Stimulated activated naive CD8-positive, alpha-beta T cell treated with anti-CD3 and anti-CD28 coated beads, Interleukin-15, Interleukin-2, amounts not matched to agents 100 U/mL and 50 U/mL, for 24 hours (primary cell): Measurements from ENCODE around the gene DNAH1.

Experiments used
- ATAC-seq: fragments of 150-1000 bp; cut with Tn5 transposase; one replicate; pipeline ENCODE4 v1.10.0; 2021
- DNase-seq: peaks from one replicate; pipeline ENCODE4 v3.0.0; 2021

DNAH1 gene

GRCh38 chr3:52404391-52404790 is 88.3 kb downstream of the DNAH1 start:
- no peak for DNase-seq
- no peak for ATAC-seq

DNA sequence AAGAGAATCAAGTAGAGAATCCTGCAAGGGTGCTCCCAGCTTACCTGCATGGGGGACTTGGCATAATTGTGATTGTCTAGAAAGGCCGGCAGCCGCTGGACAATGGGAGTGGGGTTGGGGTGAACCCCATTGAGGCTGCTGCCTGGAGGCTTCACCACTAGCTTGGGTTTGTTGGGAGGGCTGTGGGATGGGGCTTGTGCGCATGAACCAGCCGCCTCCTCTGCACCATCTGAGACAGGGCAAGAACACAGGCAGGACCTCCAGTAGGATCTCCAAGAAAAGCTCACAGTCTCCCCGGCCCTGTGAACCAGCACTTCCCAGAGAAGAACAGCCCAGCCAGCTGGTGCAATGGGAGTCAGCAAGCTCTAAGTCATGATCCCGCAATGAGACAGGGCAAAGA is 88.9 kb downstream of the DNAH1 start:
- DNase-seq (no peak), ATAC-seq (no peak)

GRCh38 chr3:52405601-52406110 is 89.5 kb downstream of the DNAH1 start:
- ATAC-seq (no peak), DNase-seq (no peak)

- ATAC-seq (no peak), DNase-seq (no peak)
Measured at GRCh38 chr3:52406231-52406661, 90.1 kb downstream of the DNAH1 start.

GRCh38 chr3:52406791-52407510 is 90.8 kb downstream of the DNAH1 start:
- ATAC-seq = no peak
- no peak for DNase-seq

- ATAC-seq (no peak), DNase-seq (no peak)
Measured at GRCh38 chr3:52407779-52408178, 91.7 kb downstream of the DNAH1 start.

GRCh38 chr3:52408466-52408865 is 92.3 kb downstream of the DNAH1 start:
- no peak for ATAC-seq

GRCh38 chr3:52415800-52416199 is 99.7 kb downstream of the DNAH1 start:
- no peak for DNase-seq
- ATAC-seq = no peak

More at GRCh38 chr3:52408466-52408865, 92.3 kb downstream of the DNAH1 start:
- no peak for DNase-seq

- no peak for ATAC-seq
- DNase-seq = no peak
Measured at GRCh38 chr3:52420388-52420787, 104.3 kb downstream of the DNAH1 start.

GRCh38 chr3:52422669-52423068 is 106.5 kb downstream of the DNAH1 start:
- DNase-seq (no peak), ATAC-seq (no peak)

- ATAC-seq (no peak), DNase-seq (no peak)
Measured at GRCh38 chr3:52423173-52423572, 107.1 kb downstream of the DNAH1 start.

- ATAC-seq = peak; percentile 84
Measured at GRCh38 chr3:52428151-52429005, 112.3 kb downstream of the DNAH1 start.

DNA sequence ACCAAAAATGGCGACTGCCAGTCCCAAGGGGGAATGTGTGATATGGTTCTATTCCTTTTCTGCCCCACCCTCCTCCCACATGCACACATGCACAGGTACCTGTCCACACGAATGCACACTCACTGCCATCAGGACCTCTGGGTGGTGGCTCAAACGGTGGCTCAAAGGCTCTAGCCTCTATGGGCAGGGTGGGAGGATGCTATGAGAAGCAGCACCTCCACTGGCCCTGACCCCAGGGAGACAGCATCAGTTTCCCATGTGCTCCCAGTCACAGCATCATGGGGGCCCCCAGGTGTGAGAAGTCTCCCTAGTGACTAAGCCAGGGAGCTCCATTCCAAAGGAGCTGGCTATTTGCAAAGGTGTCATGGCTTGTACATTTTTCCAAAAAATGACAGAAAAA is 112.9 kb downstream of the DNAH1 start:
- ATAC-seq = no peak

More at GRCh38 chr3:52428151-52429005, 112.3 kb downstream of the DNAH1 start:
- DNase-seq = no peak

DNA sequence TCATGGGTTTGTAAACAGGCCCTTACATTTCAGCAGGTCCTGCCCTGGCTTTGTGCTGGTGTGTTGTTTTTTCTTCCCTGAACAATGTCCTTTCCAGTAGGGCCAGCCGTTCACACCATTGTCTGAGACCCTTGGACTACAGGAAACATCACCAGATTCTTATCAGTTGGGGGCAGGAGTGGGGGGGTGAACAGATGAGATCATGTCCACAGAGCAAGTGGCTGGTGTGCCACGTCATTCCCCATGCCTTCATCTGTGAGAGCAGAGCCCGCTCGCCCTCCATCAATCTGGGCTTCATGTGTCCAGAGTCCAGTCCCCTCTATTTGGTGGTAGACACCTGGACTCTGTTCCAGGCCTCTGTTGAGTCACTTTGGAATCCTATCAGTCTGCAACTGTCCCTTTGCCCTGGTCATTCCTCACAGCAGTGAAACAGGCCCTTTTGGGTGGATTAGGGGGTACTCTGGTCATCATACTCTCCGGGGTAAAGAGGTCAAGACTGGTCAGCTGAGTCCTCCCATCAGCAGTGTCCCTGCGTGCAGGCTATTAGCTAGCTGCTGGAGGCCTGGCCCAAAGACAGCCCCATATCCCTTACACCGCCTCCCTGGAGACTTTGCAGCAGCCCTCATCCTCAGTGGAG is 113.8 kb downstream of the DNAH1 start:
- DNase-seq = no peak

More for the DNA sequence above, 112.9 kb downstream of the DNAH1 start:
- DNase-seq = no peak

GRCh38 chr3:52430416-52430810 is 114.3 kb downstream of the DNAH1 start:
- no peak for DNase-seq

More for the DNA sequence above, 113.8 kb downstream of the DNAH1 start:
- no peak for ATAC-seq

DNA sequence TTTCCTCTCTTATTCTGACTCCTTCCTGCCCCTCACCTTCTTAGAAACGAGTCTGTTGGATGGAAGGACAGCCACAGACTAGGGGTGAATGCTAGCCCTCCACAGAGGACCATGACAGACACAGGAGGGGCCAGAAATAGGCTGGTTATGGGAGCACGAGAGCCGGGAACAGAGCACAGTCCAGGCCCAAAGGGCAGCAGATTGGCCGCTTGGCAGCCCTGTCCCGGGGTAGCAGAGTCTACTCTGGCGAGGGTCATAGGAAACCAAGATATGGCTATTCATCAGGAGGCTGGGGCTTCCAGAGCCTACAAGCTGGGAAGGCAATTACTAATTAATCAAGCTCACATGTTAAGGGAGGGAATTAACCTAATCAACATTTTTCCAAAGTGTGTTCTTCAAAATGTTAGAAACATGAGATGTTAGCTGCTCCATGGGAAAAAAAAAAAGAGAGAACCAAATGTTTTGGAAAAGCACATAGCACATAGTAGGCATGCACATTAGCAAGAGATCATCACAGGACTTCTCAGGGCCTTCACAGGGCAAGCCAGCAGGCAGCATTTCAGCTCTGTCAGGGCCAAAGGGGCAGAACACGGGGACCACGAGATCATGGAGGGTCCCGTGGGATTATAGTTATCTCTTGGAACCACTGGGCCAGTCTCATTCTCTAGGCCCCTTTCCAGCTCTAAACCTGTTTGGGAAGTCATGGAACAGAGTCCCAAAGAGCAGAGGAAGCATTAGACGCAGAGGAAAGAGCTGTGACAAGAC is 115.5 kb downstream of the DNAH1 start:
- no peak for ATAC-seq

More at GRCh38 chr3:52430416-52430810, 114.3 kb downstream of the DNAH1 start:
- ATAC-seq = no peak

GRCh38 chr3:52432225-52432624 is 116.1 kb downstream of the DNAH1 start:
- DNase-seq = no peak

More for the DNA sequence above, 115.5 kb downstream of the DNAH1 start:
- DNase-seq = no peak

GRCh38 chr3:52432691-52433141 is 116.6 kb downstream of the DNAH1 start:
- DNase-seq = no peak
- no peak for ATAC-seq

More at GRCh38 chr3:52432225-52432624, 116.1 kb downstream of the DNAH1 start:
- no peak for ATAC-seq

DNA sequence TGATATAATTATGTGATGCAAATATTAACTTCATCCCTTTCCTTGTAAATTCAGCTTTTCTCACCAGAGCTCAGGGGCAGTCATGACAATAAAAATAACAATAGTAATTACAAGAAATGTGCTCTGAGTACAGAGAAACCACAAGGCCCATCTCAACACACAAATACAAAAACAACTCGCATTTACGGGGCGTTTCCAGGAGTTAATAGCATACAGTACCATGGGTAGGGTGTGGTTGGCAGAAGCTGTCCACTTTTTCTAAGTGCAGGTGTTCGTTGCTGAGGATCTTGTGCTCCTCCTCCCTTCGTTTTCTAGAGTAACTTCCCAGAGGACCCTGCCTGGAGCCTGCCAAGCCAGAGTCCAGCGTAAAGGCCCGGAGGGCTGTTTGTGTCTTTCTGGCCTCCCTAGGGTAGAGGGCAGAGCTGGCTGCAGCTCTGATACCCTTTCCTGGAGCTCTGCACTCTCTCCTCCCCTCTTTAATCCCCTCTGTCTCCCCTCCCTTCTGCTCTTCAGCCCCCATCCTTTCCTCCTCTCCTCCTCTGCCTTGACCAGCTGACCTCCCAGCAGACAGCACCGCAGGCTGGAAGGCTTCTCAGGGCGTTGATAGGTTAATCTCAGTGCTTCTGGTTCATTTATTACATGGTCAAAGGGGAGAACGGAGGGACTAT is 117.3 kb downstream of the DNAH1 start:
- DNase-seq = no peak

GRCh38 chr3:52433996-52434479 is 117.9 kb downstream of the DNAH1 start:
- ATAC-seq (no peak), DNase-seq (no peak)

More for the DNA sequence above, 117.3 kb downstream of the DNAH1 start:
- ATAC-seq = no peak
